Subcutaneous abdominal adipose tissue (tissue), 5 donors: ENCODE data around the gene CCDC200.
"Not testable (repeated sequence)": the region's sequence is repeated elsewhere in the genome, so short reads cannot be mapped to it uniquely, and the experiment has no call there.

Source experiments
- H3K27ac ChIP-seq: one replicate; pipeline ENCODE4 v1.7.0; 2013; ENCODE audit warnings: low read depth, mild to moderate bottlenecking, inconsistent platforms, low read length, moderate library complexity
- H3K27me3 ChIP-seq, 5 donors: one replicate each; pipeline ENCODE4 v1.7.0; 2013; ENCODE audit warnings: low read length in 5 of 5, inconsistent platforms in 1 of 5; ENCODE audit not compliant: control insufficient read depth in 5 of 5, insufficient read depth in 4 of 5
- H3K36me3 ChIP-seq, 5 donors: one replicate each; pipeline ENCODE4 v1.7.0; 2013; ENCODE audit warnings: low read length in 5 of 5; ENCODE audit not compliant: control insufficient read depth in 5 of 5, insufficient read depth in 5 of 5
- H3K4me1 ChIP-seq, 5 donors: one replicate each; pipeline ENCODE4 v1.7.0; 2013; ENCODE audit warnings: low read length in 5 of 5, mild to moderate bottlenecking in 3 of 5, moderate library complexity in 1 of 5; ENCODE audit not compliant: control insufficient read depth in 5 of 5, insufficient read depth in 5 of 5
- H3K4me3 ChIP-seq, 5 donors: one replicate each; pipeline ENCODE4 v1.7.0; 2013; ENCODE audit warnings: low read length in 5 of 5, low read depth in 1 of 5
- H3K9ac ChIP-seq, 5 donors: one replicate each; pipeline ENCODE4 v1.7.0; 2013; ENCODE audit warnings: low read length in 5 of 5, mild to moderate bottlenecking in 4 of 5, moderate library complexity in 3 of 5
- H3K9me3 ChIP-seq, 5 donors: one replicate each; pipeline ENCODE4 v1.7.0; 2013; ENCODE audit warnings: low read length in 5 of 5; ENCODE audit not compliant: control insufficient read depth in 5 of 5
- donor health status: healthy.
- donor health status: healthy.
- donor health status: healthy.
- donor health status: healthy.
- donor health status: healthy.

CCDC200 gene

DNA sequence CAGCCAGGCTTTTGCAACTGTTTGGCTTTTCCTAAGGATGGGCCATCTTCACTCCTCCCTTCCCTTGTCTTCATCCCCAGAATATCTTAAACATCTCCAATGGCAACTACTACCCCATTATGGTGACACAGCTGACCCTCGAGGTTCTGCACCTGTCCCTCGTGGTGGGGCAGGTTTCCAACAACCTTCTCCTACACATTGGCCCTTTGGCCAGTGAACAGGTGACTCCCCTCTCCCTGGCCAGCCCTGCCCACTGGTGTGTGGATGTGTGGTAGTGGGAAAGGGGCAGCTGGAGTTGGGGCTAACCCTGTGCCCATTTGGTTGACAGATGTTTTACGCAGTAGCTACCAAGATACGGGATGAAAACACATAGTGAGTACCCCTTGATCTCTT is 12.1 kb downstream of the CCDC200 start:
- H3K4me3 ChIP-seq: no peak overlapping the region
- H3K4me1 ChIP-seq: peaks cover 5 to 30% (median 18%) of the 10 kb centered on the region in 5 donors
- H3K27me3 ChIP-seq: no peaks in the 10 kb centered on the region
- H3K9me3 ChIP-seq: no peaks in the 10 kb centered on the region
- no peak overlapping the region for H3K27ac ChIP-seq
- H3K9ac ChIP-seq: no peak overlapping the region
- H3K36me3 ChIP-seq: peaks cover 0 to 48% (median 26%) of the 10 kb centered on the region in 5 donors

DNA sequence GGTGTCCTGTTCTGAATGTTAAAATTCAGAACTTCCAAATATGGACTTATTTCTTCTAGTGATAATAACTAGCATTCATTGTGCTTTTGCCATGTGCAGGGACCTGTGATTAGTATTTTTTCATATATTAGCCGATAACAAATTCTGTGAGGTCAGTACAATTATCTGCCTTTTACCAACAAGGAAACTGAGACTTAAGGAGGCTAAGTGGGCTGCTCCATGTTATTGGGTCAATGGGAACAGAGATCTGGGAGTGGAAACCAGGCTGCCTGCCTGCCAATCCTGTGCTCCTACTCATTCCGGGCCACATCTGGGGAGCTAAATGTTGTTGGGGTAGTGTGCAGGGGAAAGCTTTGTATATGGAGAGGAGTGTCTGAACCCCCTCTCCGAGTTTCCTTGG is 13.1 kb downstream of the CCDC200 start:
- Histone ChIP-seq H3K4me1 (peaks cover 5 to 35% (median 24%) of the 10 kb centered on the region in 5 donors), H3K36me3 (peaks cover 0 to 42% (median 26%) of the 10 kb centered on the region in 5 donors), H3K27ac (no peak overlapping the region)

DNA sequence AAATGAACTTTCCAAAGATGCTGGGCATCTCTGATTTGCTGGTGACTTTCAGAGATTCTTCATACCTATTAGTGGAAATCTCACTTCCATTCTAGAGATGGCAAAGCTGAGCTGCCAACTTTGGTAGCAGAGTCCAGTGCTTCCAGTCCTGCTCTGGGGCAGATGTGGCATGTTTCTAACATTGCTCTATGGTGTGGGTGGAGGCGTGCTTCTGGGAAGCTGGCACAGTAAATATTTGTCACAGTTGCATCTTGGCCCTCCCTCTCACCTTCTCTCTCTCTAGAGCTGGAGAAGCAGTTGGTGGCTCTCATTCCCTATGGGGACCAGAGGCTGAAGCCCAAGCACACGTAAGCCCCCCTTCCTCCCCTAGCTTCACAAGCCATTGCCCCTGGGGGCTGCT is 14.9 kb downstream of the CCDC200 start:
- no peak overlapping the region for H3K27ac ChIP-seq
- peaks cover 9 to 48% (median 32%) of the 10 kb centered on the region in 5 donors for H3K36me3 ChIP-seq
- H3K9ac ChIP-seq: no peak overlapping the region

More for the DNA sequence above, 13.1 kb downstream of the CCDC200 start:
- Histone ChIP-seq H3K27me3 (no peaks in the 10 kb centered on the region), H3K4me3 (no peak overlapping the region), H3K9me3 (no peaks in the 10 kb centered on the region), H3K9ac (no peak overlapping the region)

GRCh38 chr17:43212641-43213490 is 15.6 kb downstream of the CCDC200 start:
- Histone ChIP-seq H3K4me3 (peak overlapping the region; percentile 77 to 86 (median 81)), H3K27ac (peak overlapping the region; percentile 45), H3K27me3 (no peaks in the 10 kb centered on the region), H3K9me3 (no peaks in the 10 kb centered on the region), H3K36me3 (peaks cover 15 to 55% (median 38%) of the 10 kb centered on the region in 5 donors), H3K9ac (peak overlapping the region in 4 of 5 donors; percentile 81 to 93 (median 92)), H3K4me1 (peaks cover 5 to 31% (median 20%) of the 10 kb centered on the region in 5 donors)

More for the DNA sequence above, 14.9 kb downstream of the CCDC200 start:
- no peaks in the 10 kb centered on the region for H3K9me3 ChIP-seq
- peaks cover 5 to 31% (median 20%) of the 10 kb centered on the region in 5 donors for H3K4me1 ChIP-seq
- H3K4me3 ChIP-seq: peak overlapping the region in 3 of 5 donors; percentile 23 to 85 (median 81)
- H3K27me3 ChIP-seq: no peaks in the 10 kb centered on the region

GRCh38 chr17:43211480-43212402 is 16.7 kb downstream of the CCDC200 start, which contains the start of gene TMEM106A:
Gene TMEM106A, plus strand, starts transcription at chr17:43211875. Its CDS starts 1,167 bp downstream, at chr17:43213042.
- H3K36me3 ChIP-seq: peaks cover 23 to 55% (median 44%) of the 10 kb centered on the region in 5 donors
- peak within 1 kb of the TSS; percentile 45 for H3K27ac ChIP-seq
- no peaks in the 10 kb centered on the region for H3K27me3 ChIP-seq
- H3K9me3 ChIP-seq: no peaks in the 10 kb centered on the region
- peak within 1 kb of the TSS; percentile 78 to 93 (median 92) for H3K9ac ChIP-seq
- H3K4me3 ChIP-seq: peak within 1 kb of the TSS; percentile 78 to 86 (median 81)
- peaks cover 5 to 31% (median 20%) of the 10 kb centered on the region in 5 donors for H3K4me1 ChIP-seq

DNA sequence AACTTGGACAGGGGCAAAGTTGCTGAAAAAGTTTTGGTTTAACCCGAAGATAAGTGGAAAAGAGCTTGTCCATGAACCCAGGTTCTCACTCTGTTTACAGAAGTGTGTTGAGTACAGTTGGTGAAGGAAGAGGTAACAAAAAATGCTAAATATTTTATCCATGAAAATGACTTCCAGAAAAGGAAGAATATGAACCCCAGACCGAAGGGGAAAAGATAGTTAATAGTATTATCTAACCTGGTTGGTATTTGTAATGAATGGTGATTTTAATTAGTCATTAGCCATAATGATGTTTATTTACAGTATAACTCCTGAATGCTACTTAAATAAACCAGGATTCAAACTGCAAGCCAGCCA is 17.3 kb downstream of the CCDC200 start:
- H3K36me3 ChIP-seq: peaks cover 23 to 55% (median 37%) of the 10 kb centered on the region in 5 donors
- H3K4me1 ChIP-seq: peaks cover 5 to 31% (median 20%) of the 10 kb centered on the region in 5 donors
- H3K9ac ChIP-seq: peak overlapping the region in 4 of 5 donors; percentile 49 to 81 (median 78)

GRCh38 chr17:43210576-43210975 is 17.8 kb downstream of the CCDC200 start:
- Histone ChIP-seq H3K27ac (peak overlapping the region; percentile 45), H3K36me3 (peaks cover 23 to 51% (median 32%) of the 10 kb centered on the region in 5 donors), H3K27me3 (no peaks in the 10 kb centered on the region), H3K9me3 (no peaks in the 10 kb centered on the region), H3K9ac (peak overlapping the region in 2 of 5 donors; percentile 49 to 81), H3K4me1 (peaks cover 5 to 31% (median 20%) of the 10 kb centered on the region in 5 donors), H3K4me3 (no peak overlapping the region)

More for the DNA sequence above, 17.3 kb downstream of the CCDC200 start:
- no peaks in the 10 kb centered on the region for H3K9me3 ChIP-seq
- peak overlapping the region; percentile 78 to 86 (median 81) for H3K4me3 ChIP-seq
- H3K27me3 ChIP-seq: no peaks in the 10 kb centered on the region
- H3K27ac ChIP-seq: peak overlapping the region; percentile 45

- not testable (repeated sequence) for H3K27me3 ChIP-seq, H3K4me1 ChIP-seq, H3K9ac ChIP-seq, H3K27ac ChIP-seq, H3K4me3 ChIP-seq, H3K9me3 ChIP-seq
- H3K36me3 ChIP-seq: peaks cover 31 to 97% (median 73%) of the 10 kb centered on the region in 5 donors
Observed at GRCh38 chr17:43203013-43203412, 25.4 kb downstream of the CCDC200 start.

GRCh38 chr17:43200127-43200526 is 28.3 kb downstream of the CCDC200 start:
- H3K9ac ChIP-seq: no peak overlapping the region
- no peaks in the 10 kb centered on the region for H3K9me3 ChIP-seq
- peaks cover 31 to 100% (median 81%) of the 10 kb centered on the region in 5 donors for H3K36me3 ChIP-seq
- no peak overlapping the region for H3K4me3 ChIP-seq
- no peaks in the 10 kb centered on the region for H3K4me1 ChIP-seq
- H3K27me3 ChIP-seq: no peaks in the 10 kb centered on the region
- H3K27ac ChIP-seq: no peak overlapping the region
